Calu3 (cell line): ENCODE results near the gene EIPR1. TPM values are rescaled to one million over a fixed set of nuclear protein-coding genes. Genes with fewer than 3 reads are reported as not detected.

ENCODE experiments used
- BruUV-seq: library from RNA; stranded (reverse); fragments of 400-500 nt; replicated peaks from 2 replicates; lab custom pipeline; 2021; lab: Mats Ljungman, UMichigan
- CTCF ChIA-PET: fragments of 300-600 bp; sonication (Branson Sonifier 250); formaldehyde crosslinking; loops from one replicate; lab custom pipeline; 2022; ENCODE audit warnings: antibody characterized with exemption; lab: Charles Lee
- DNase-seq: peaks from one replicate; pipeline ENCODE4 v3.0.0; 2022
- H3K27ac Mint-ChIP-seq: one replicate; pipeline ENCODE4 v1.8.0; 2022; ENCODE audit warnings: mixed read lengths; ENCODE audit not compliant: unreplicated experiment
- H3K27me3 Mint-ChIP-seq: one replicate; pipeline ENCODE4 v1.8.0; 2022; ENCODE audit warnings: mixed read lengths; ENCODE audit not compliant: unreplicated experiment
- H3K36me3 Mint-ChIP-seq: one replicate; pipeline ENCODE4 v1.8.0; 2022; ENCODE audit warnings: mild to moderate bottlenecking, moderate library complexity, mixed read lengths; ENCODE audit not compliant: insufficient read depth, unreplicated experiment
- H3K4me1 Mint-ChIP-seq: one replicate; pipeline ENCODE4 v1.8.0; 2022; ENCODE audit warnings: mild to moderate bottlenecking, low read depth, mixed read lengths; ENCODE audit not compliant: unreplicated experiment
- H3K4me3 Mint-ChIP-seq: one replicate; pipeline ENCODE4 v1.8.0; 2022; ENCODE audit warnings: mild to moderate bottlenecking, low read depth, moderate library complexity, mixed read lengths; ENCODE audit not compliant: unreplicated experiment
- H3K9me3 Mint-ChIP-seq: one replicate; pipeline ENCODE4 v1.8.0; 2022; ENCODE audit warnings: low read depth, mixed read lengths; ENCODE audit not compliant: unreplicated experiment
- CTCF ChIP-seq: fragments of 200-600 bp; IDR thresholded peaks from one replicate; pipeline ENCODE4 v1.8.0; 2022; ENCODE audit warnings: antibody characterized with exemption; ENCODE audit not compliant: unreplicated experiment
- intact Hi-C: fragments of 100-400 bp; cut with micrococcal nuclease; formaldehyde crosslinking; loops from one replicate; pipeline ENCODE4 v1.10.0; 2022; ENCODE audit not compliant: unreplicated experiment
- total RNA-seq: library from RNA; stranded (reverse); gene quantifications from 2 replicates; pipeline ENCODE4 v1.2.3, GENCODE V29; 2022

Gene EIPR1
- total RNA-seq, 1 experiment from 2014 or later = 31.7 TPM

GRCh38 chr2:3205845-3206244, 171.8 kb downstream of the EIPR1 start:
- BruUV-seq = no TSS peak
- Mint-ChIP-seq H3K27ac (no peak overlapping the region), H3K4me3 (no peak overlapping the region), H3K4me1 (no peaks in the 10 kb centered on the region), H3K36me3 (no peaks in the 10 kb centered on the region), H3K27me3 (no peaks in the 10 kb centered on the region), H3K9me3 (no peaks in the 10 kb centered on the region)
- intact Hi-C loops = no loop called here
- TF ChIP-seq CTCF = no peak
- no peak for DNase-seq
- CTCF ChIA-PET = no interaction called here

- Mint-ChIP-seq H3K36me3 (peaks cover 4% of the 10 kb centered on the region), H3K9me3 (no peaks in the 10 kb centered on the region), H3K4me3 (no peak overlapping the region), H3K27me3 (no peaks in the 10 kb centered on the region), H3K27ac (no peak overlapping the region), H3K4me1 (no peaks in the 10 kb centered on the region)
- DNase-seq = no peak
- intact Hi-C loops = no loop called here
- CTCF ChIA-PET = no interaction called here
- no peak for TF ChIP-seq CTCF
- BruUV-seq = no TSS peak
Measured at GRCh38 chr2:3204031-3204821, 173.4 kb downstream of the EIPR1 start.

GRCh38 chr2:3203497-3204019, 174.1 kb downstream of the EIPR1 start:
- Mint-ChIP-seq H3K27ac (no peak overlapping the region), H3K4me1 (no peaks in the 10 kb centered on the region), H3K27me3 (no peaks in the 10 kb centered on the region), H3K36me3 (peaks cover 4% of the 10 kb centered on the region), H3K9me3 (no peaks in the 10 kb centered on the region), H3K4me3 (no peak overlapping the region)
- no TSS peak for BruUV-seq
- no peak for DNase-seq
- CTCF ChIA-PET = no interaction called here
- no peak for TF ChIP-seq CTCF
- intact Hi-C loops = no loop called here

GRCh38 chr2:3202926-3203325, 174.7 kb downstream of the EIPR1 start:
- Mint-ChIP-seq H3K4me3 (no peak overlapping the region), H3K27ac (no peak overlapping the region), H3K27me3 (no peaks in the 10 kb centered on the region), H3K36me3 (peaks cover 4% of the 10 kb centered on the region), H3K9me3 (no peaks in the 10 kb centered on the region), H3K4me1 (no peaks in the 10 kb centered on the region)
- CTCF ChIA-PET = no interaction called here
- TF ChIP-seq CTCF = no peak
- DNase-seq = no peak
- intact Hi-C loops = no loop called here
- no TSS peak for BruUV-seq
